DND-41 (cell line): ENCODE results near the gene RIMKLB.

Experiments
- EZH2 ChIP-seq: IDR thresholded peaks from 3 replicates; pipeline ENCODE4 v1.6.1; 2012; ENCODE audit warnings: borderline replicate concordance, low read depth, mild to moderate bottlenecking, moderate library complexity, low read length, inconsistent platforms; ENCODE audit not compliant: severe bottlenecking
- TF ChIP-seq, protein P1 (sequence below): IDR thresholded peaks from 2 replicates; pipeline ENCODE4 v1.5.1; 2012; ENCODE audit warnings: borderline replicate concordance, low read length, moderate library complexity, mild to moderate bottlenecking; ENCODE audit not compliant: poor library complexity, severe bottlenecking; ENCODE audit errors: extremely low read depth

DNA sequence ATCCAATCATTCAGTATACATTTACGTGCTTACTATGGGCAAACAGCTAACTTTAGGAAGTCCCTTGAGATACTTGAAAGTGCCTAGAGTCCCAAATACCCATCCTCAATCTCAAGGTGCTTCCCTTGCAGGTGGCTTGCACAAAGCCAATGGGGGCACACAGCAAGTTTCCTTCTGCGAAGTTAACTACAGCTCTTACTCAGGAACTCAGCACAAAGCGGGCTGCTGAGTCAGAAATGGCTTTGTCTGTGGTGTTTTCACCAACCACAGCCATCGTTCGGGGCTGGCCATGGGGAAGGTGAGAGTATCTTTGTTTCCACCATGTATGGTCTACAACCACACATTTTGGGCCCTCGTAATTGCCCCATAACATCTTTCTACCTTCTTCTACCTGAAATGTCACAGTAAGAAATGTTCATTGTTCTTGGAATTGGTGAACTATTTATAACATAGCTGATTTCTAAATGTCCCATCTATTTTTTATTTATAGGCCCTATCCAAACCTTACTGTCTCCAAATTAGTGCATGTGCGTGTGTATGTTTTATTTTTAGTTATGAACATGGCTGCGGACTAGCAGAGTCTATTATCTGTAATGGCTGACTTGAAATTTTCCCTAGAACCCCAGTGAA, 49.1 kb upstream of the RIMKLB start:
- TF ChIP-seq, protein P1, sequence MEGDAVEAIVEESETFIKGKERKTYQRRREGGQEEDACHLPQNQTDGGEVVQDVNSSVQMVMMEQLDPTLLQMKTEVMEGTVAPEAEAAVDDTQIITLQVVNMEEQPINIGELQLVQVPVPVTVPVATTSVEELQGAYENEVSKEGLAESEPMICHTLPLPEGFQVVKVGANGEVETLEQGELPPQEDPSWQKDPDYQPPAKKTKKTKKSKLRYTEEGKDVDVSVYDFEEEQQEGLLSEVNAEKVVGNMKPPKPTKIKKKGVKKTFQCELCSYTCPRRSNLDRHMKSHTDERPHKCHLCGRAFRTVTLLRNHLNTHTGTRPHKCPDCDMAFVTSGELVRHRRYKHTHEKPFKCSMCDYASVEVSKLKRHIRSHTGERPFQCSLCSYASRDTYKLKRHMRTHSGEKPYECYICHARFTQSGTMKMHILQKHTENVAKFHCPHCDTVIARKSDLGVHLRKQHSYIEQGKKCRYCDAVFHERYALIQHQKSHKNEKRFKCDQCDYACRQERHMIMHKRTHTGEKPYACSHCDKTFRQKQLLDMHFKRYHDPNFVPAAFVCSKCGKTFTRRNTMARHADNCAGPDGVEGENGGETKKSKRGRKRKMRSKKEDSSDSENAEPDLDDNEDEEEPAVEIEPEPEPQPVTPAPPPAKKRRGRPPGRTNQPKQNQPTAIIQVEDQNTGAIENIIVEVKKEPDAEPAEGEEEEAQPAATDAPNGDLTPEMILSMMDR: no peak
- no peak for TF ChIP-seq EZH2
